ENCODE measurements around the gene XAB2. TPM values are rescaled to one million over a fixed set of nuclear protein-coding genes. Genes with fewer than 3 reads are reported as not detected.

Gene XAB2
- total and polyA plus RNA-seq, 2 donors (not counting 1 experiment from before 2014, with no cell fraction given), result 62.7 to 93.8 TPM

GRCh38 chr19:7589822-7590221, 39.5 kb downstream of the XAB2 start:
- no peak overlapping the region for H2AFZ ChIP-seq (ENCODE audit: insufficient read depth, low read depth, low read length, poor library complexity, severe bottlenecking)
- Mint-ChIP-seq H3K27ac (no peak overlapping the region), H3K27me3 (peaks cover 18% of the 10 kb centered on the region), H3K4me1 (no peaks in the 10 kb centered on the region), H3K4me3 (no peak overlapping the region), H3K9me3 (ENCODE audit: insufficient read depth) (no peaks in the 10 kb centered on the region)
- no peaks in the 10 kb centered on the region for H3K36me3 ChIP-seq (replicated peaks in 1 of 2; ENCODE audit: control extremely low read depth in 1 of 2, control insufficient read depth in 1 of 2, extremely low read depth in 1 of 2, insufficient read depth in 2 of 2, low read length in 1 of 2)
- H3K4me3 ChIP-seq (ENCODE audit: control extremely low read depth in 1 of 5, extremely low read depth in 1 of 5, insufficient read depth in 1 of 5, low read depth in 2 of 5, low read length in 4 of 5), result no peak overlapping the region
- no peak overlapping the region for H3K27ac ChIP-seq (ENCODE audit: low read length in 2 of 2)
- WGBS (ENCODE audit: insufficient coverage), result 86% methylated on average over 3 of the region's 7 CpGs
- H3K4me1 ChIP-seq (ENCODE audit: control insufficient read depth in 2 of 2, insufficient read depth in 2 of 2, low read length in 2 of 2), result no peaks in the 10 kb centered on the region
- ATAC-seq (ENCODE audit: low read depth), result no peak
- H3K79me2 ChIP-seq (ENCODE audit: control insufficient read depth, insufficient read depth, low read length), result no peaks in the 10 kb centered on the region
- no peak overlapping the region for H3K4me2 ChIP-seq (replicated peaks; ENCODE audit: low read depth, low read length, poor library complexity, severe bottlenecking)
- H3K9ac ChIP-seq (ENCODE audit: low read length), result no peak overlapping the region
- DNase-seq, result no peak
- no peaks in the 10 kb centered on the region for H3K9me3 ChIP-seq (ENCODE audit: control extremely low read depth in 1 of 3, control insufficient read depth in 2 of 3, insufficient read depth in 1 of 3, low read length in 2 of 3)
- intact Hi-C loops (cut with micrococcal nuclease), result no loop called here
- H4K20me1 ChIP-seq (ENCODE audit: control insufficient read depth, insufficient read depth, low read length, poor library complexity, severe bottlenecking), result no peaks in the 10 kb centered on the region
- H3K27me3 ChIP-seq (replicated peaks in 1 of 4; ENCODE audit: control extremely low read depth in 1 of 4, control insufficient read depth in 3 of 4, insufficient read depth in 4 of 4, low read length in 3 of 4), result peaks cover 0 to 18% (median 3%) of the 10 kb centered on the region in 4 experiments
- ChIA-PET POLR2A (no interaction called here), CTCF (no interaction called here)
- TF ChIP-seq EZH2 (IDR thresholded peaks at IDR 0.05; ENCODE audit: borderline replicate concordance, insufficient read depth, low read depth, low read length, poor library complexity, severe bottlenecking) (no peak), CTCF (IDR thresholded peaks at IDR 0.05) (no peak)

DNA sequence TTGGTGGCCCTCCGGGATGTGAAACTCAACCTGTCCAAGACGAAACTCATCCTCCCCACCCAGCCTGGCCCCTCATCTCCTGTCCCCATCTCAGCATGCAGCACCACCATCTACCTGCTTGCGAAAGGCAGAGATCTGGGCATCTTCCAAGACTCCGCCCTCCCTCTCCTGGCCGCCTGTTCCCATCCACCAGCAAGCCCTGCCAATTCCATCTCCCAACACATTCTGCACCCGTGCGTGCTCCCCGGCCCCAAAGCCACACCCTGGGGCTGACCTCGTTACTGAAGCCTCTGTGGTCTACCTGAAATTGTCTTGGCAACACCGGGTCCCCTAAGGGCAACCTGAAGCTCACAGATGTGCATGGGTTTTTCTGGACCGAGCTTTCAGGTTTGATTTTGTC, 46.9 kb downstream of the XAB2 start:
- TF ChIP-seq CTCF (IDR thresholded peaks at IDR 0.05) (no peak), EZH2 (IDR thresholded peaks at IDR 0.05; ENCODE audit: borderline replicate concordance, insufficient read depth, low read depth, low read length, poor library complexity, severe bottlenecking) (no peak)
- no peak for DNase-seq
- Histone ChIP-seq H3K9me3 (ENCODE audit: control extremely low read depth in 1 of 3, control insufficient read depth in 2 of 3, insufficient read depth in 1 of 3, low read length in 2 of 3) (no peaks in the 10 kb centered on the region), H2AFZ (ENCODE audit: insufficient read depth, low read depth, low read length, poor library complexity, severe bottlenecking) (no peak overlapping the region), H3K27ac (ENCODE audit: low read length in 2 of 2) (no peak overlapping the region), H3K9ac (ENCODE audit: low read length) (no peak overlapping the region), H3K4me2 (replicated peaks; ENCODE audit: low read depth, low read length, poor library complexity, severe bottlenecking) (no peak overlapping the region), H3K27me3 (replicated peaks in 1 of 4; ENCODE audit: control extremely low read depth in 1 of 4, control insufficient read depth in 3 of 4, insufficient read depth in 4 of 4, low read length in 3 of 4) (no peaks in the 10 kb centered on the region), H4K20me1 (ENCODE audit: control insufficient read depth, insufficient read depth, low read length, poor library complexity, severe bottlenecking) (no peaks in the 10 kb centered on the region), H3K4me3 (ENCODE audit: control extremely low read depth in 1 of 5, extremely low read depth in 1 of 5, insufficient read depth in 1 of 5, low read depth in 2 of 5, low read length in 4 of 5) (no peak overlapping the region), H3K79me2 (ENCODE audit: control insufficient read depth, insufficient read depth, low read length) (no peaks in the 10 kb centered on the region), H3K36me3 (replicated peaks in 1 of 2; ENCODE audit: control extremely low read depth in 1 of 2, control insufficient read depth in 1 of 2, extremely low read depth in 1 of 2, insufficient read depth in 2 of 2, low read length in 1 of 2) (no peaks in the 10 kb centered on the region), H3K4me1 (ENCODE audit: control insufficient read depth in 2 of 2, insufficient read depth in 2 of 2, low read length in 2 of 2) (no peaks in the 10 kb centered on the region)
- no peak overlapping the region for H3K4me3 Mint-ChIP-seq
- no peaks in the 10 kb centered on the region for H3K4me1 Mint-ChIP-seq
- ChIA-PET POLR2A (no interaction called here), CTCF (interaction anchor here (0.7 kb wide), 1 partner anchor 14 kb away, joined by 3 read pairs; no protein-coding TSS in a partner anchor)
- intact Hi-C loops (cut with micrococcal nuclease), result no loop called here
- no peak for ATAC-seq (ENCODE audit: low read depth)
- no peak overlapping the region for H3K27ac Mint-ChIP-seq
- H3K27me3 Mint-ChIP-seq, result peaks cover 4% of the 10 kb centered on the region
- WGBS (ENCODE audit: insufficient coverage), result 74% methylated on average over 10 of the region's 11 CpGs
- H3K9me3 Mint-ChIP-seq (ENCODE audit: insufficient read depth), result no peaks in the 10 kb centered on the region

Measured in B cell (primary cell).